NOMO-1 treated with DMSO at 0.1 percent for 48 hours (cell line): ENCODE results near the gene CCDC186.

Source experiments
- DNase-seq: peaks from one replicate; lab custom pipeline; 2025; ENCODE audit not compliant: unreplicated experiment; lab: John Stamatoyannopoulos, UW

The CCDC186 gene

GRCh38 chr10:114115661-114116445 is 58.1 kb downstream of the CCDC186 start:
- no peak for DNase-seq

DNA sequence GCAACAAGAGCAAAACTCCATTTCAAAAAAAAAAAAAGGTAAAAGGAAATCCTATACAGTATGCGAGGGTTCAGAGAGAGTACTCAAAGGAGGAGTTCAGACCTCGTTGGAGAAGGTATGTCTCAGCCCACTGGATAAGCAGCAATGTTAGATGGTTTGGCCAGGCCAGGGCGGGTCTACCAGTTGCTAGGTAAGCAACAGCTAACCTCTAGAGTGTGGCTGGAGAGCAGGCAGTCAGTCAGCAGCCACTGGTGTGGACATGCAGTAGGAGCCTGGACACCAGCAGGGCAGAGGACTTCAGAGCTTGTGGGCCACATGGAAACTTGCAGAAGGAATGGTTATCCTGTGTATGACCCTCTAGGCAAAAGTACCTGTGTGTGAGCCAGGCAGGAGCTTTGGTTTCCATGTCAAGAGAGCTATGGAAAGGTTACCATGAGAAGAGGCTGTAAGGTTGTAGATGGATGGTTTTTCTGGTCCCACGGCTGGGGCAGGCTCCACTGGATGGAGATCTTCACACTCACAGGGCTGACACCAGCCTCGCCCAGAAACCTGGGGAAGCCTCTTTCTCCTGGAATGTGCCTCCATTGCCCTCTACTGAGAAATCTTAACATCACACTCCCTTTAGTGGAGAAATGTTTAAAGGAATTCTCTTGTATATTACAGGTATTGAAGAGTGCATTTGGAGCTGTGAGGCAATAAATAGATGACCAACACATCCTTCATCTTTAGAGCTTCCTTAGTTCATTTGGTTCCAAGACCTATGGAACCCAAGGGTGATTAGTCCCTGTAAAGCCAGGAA is 63.6 kb downstream of the CCDC186 start:
- no peak for DNase-seq

DNA sequence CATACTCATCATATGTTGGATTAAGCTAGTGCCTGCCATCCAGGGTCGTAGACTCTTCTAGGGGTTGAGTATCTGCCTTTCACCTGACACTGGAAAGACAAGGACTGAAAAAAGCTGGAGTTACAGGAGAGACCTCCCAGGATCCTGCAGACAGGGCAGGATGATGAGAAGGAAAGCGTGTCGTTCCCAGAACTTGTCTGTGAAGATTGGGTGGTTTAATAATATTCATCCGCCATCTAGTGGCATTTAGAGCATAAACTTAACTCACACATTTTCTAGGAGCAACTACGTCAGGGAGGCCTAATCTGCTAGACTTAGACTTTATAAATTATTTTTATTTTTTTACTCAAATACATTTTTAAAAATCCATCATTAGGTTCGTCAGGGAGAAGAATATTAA is 70.7 kb downstream of the CCDC186 start:
- DNase-seq = peak; percentile 45

GRCh38 chr10:114102256-114102655 is 71.7 kb downstream of the CCDC186 start:
- peak; percentile 59 for DNase-seq

- no peak for DNase-seq
Measured at GRCh38 chr10:114100848-114101741, 72.9 kb downstream of the CCDC186 start.

DNA sequence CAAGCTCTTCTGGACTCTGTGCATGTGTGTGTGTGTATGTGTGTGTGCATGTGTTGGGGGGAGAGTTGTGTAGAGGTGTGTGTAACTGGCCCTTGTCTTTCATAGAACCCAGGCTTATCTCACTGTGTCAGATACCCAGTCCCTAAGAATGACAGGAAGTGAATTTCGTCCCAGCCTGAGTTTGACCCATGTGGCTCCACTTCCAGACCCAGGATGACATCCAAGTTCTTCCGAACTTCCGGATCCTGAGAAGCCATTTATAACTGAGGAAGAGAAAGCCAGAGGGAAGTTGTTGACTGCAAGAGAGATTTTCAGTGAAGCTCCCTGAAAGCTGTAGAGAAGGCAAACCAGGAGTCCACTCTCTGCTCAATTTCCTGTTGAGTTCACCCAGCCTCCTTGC is 77.1 kb downstream of the CCDC186 start:
- no peak for DNase-seq

DNA sequence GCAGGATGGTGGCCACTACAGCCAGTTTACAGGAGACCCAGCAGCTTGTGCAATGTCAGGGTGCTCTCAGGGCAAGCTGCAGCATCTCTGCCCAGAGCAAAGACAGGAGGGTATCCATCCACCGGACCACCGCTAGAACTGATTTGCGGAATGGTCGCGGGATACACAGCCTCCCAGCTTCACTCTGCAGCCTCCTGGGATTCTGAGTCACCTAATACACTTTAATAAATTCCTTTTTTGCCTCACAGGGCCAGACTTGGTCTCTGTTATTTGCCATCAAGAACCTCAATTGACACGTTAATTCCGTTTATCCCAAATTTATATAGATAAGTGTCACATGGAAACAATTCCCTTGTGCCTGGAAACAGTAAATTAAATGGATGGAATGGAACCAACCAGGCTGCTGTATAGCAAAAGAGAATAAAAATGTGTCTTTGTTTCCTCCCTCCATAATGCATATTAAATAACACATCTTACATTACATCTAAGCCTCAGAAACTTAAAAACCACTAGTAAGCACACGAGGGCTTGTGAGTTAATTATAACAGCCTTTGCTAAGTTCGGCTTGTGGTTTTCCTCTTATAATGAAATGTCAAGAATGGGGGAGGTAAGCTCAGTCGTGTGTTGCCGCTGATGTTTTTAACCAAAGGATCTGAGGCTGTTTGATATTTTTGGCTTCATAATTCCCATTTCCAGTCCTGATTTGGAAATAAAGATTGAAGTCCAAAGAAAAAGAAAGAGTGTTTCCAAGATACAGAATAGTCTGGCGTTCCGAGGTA is 78.3 kb downstream of the CCDC186 start:
- DNase-seq = peak; percentile 79

DNA sequence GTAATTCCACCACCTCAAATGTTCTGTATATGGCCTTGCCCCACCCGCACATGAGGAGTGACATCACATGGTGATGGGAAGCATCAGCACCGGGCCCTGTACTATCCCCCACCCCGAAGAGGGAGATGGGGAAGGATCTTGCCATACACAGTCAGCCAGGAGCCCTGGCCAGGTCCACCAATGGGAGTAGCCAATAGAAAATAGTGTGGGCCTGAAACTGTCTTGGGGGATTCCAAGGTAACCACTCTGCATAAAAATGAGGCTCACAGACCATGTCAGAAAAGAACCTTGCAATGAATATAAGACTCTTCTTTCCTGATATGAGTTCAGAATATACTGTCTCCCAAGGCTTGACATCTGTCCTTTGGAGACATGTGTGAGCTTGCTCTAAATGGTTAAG is 79.2 kb downstream of the CCDC186 start:
- DNase-seq = no peak

GRCh38 chr10:114087655-114088054 is 86.3 kb downstream of the CCDC186 start:
- no peak for DNase-seq

- no peak for DNase-seq
Measured at GRCh38 chr10:114087255-114087654, 86.7 kb downstream of the CCDC186 start.

DNA sequence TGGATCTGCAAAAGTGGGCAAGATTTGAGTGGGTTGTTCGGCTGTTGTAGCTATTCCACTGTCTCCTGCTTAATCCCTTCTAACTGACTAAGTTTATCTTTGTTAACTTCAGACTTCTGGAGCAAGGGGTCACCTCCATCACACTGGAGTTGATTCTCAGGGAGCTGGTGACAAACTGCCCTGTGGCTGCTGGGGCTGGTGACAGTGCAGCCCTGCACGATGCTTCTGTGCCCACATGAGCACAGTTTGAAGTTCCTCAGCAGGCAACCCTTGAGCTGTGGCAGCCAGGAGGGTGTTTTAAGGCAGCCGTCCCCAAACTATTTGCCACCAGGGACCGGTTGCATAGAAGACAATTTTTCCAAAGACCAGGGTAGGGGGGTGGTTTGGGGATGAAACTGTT is 89.8 kb downstream of the CCDC186 start:
- DNase-seq = peak; percentile 57

DNA sequence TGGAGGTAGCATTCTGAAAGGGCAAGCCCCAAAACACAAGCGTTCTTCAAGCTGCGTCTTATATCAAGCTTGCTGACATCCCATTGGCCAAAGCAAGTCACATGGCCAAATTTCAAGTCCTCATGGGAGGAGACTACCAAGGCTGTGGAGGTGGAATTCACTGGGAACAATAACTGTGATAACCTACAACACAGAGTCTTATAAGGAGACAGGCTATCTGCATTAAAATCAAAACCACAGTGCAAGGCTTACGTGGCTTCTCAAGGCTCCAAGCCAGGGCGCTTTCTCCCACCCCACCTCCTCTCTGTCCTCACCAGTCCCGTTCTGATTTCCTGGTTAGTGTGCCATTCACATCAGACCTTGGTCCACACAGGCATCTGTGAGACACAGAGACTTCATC is 91.0 kb downstream of the CCDC186 start:
- DNase-seq = no peak

DNA sequence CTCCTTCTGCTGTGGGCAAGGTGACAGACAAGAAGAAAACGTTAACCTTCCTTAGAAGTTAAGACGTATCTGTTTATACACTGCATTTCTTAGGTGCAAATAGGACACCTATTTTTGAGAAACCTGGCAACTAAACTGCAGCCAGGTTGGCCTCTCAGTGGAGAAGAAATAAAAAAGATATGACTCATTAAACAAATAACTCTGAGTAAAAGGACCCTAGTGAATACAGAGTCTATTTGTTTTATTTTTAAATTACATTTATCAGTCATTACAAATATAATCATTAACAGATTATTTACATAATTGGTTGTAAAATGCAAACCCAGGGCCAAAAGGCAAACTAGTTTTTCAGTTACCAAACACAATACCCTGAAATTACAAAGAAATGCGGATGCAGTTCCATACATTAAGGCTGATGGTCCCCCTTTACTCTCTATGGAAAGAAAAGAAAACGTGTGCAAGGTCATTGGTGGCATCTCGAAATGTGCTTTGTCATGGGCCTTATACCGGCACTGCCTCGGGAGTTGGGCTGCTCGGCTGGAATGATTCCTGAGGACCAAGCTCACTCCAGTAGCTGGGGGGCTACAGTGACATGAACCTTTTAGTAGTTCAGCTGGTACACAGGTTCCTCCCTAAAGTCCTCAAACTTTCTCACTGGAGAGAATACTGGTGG is 92.0 kb downstream of the CCDC186 start:
- DNase-seq = no peak

DNA sequence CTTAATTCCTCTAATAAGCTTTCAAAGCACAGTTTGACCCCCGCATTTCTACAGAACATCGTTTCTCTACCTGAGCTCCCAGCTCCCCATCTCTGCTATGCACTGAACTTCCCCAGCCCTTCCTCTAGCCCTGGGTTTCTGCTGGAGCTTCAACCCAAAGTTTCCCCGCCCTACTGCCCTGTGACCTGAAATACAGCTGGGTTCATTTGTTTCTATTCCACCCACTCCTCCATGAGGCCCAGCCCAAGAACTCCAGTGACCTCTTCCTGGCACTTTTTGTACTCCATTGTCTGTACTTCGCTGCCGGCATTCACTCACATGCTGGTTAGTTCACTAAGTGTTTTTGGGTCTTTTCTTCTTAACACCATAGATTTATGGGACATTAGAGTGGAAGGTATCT is 94.6 kb downstream of the CCDC186 start:
- no peak for DNase-seq

DNA sequence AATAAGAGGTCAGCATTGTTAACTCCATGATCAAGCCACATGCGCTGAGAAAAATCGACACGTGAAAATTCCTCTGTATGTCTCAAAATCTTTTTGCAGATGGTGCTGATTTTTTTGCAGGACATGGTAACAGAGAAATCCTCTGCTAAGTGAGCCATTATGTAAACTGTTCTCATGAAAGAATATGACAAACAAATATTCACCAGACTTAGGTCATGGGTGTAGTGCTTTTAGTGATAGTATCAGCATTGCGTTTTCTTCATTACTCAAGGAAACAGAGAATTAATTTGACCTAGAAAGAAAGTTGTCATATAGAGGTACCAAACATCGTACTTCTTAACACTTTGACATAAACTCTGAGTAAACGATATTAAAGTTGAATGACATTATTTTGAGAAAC is 95.7 kb downstream of the CCDC186 start:
- no peak for DNase-seq

DNA sequence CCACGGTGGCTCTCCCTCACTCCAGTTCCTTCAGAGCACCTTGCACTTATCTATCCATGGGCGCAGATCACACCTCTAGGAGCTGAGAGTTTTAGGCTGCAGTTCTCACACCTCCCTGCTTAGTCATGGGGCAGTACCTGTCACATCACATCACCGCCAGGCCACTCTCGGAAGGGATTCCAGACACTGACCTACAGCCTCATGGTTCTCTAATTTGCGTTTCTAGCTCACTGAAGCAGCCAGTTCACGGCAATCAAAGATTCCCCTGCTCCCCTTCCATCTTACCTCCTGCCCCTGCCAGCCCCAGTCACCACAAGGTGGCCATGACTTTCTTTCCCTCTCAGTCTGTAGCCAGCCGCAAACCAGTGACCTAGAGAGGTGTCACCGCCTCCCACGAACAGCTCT is 96.2 kb downstream of the CCDC186 start:
- no peak for DNase-seq

- DNase-seq = peak; percentile 48
Measured at GRCh38 chr10:114077347-114077746, 96.7 kb downstream of the CCDC186 start.

DNA sequence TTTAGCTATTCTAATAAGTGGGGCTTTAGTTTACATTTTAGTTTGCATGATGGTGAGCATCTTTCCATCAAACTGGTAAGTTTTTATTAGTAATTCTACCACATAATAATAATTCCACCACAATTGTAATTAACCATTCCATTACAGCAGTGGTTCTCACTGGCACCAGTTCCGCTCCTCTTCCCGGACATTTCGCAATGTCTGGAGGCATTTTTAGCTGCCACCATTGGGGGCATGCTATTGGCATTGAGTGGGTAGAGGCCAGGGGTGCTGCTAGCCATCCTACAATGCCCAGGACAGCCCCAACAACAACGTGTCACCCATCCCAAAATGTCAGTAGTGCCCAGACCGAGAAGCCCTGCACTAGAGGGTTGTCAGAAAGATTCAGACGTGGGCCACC is 98.9 kb downstream of the CCDC186 start:
- no peak for DNase-seq

DNA sequence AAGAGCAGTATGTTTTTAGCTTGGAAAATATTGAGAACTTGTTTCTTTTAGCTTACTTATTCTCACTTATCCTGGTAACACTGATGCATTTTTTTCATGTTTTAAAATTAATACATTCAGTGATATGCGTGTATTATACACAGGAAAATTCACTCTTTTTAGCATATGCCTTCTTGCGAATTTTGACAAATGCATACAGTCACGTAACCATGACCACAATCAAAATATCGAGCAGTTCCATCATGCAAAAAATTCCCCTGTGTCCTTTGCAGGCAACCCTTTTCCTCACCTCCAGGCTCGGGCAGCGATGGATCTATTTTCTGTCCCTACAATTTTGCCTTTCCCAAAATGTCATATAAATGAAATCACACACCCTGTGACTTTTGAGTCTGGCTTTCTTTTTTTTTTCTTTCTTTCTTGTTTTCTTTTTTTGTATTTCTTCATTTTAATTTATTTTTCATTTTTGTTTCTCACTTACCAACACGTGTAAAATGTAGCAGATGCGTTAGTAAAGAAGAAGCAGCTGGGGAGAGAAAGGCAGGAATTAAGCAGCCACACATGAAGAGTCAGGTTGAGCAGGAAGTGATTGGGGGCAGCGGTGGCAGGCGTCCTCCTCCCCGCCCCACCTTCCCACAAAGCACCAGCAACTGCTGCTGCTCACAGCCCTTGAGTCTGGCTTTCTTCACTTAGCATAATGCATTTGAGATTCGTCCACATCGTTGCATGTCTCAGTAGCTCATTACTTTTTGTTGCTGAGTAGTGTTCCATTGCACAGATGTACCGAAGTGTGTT is 100.4 kb downstream of the CCDC186 start:
- DNase-seq = peak; percentile 63
